A549 treated with GW870086 at 1 μM for 4 hours (cell line): ENCODE data around the gene GDPD4. TPM values are rescaled to one million over a fixed set of nuclear protein-coding genes. Genes with fewer than 3 reads are reported as not detected.

Experiments used
- total RNA-seq: library from RNA; stranded (reverse); fragments of 200-300 nt; extraction: Qiagen RNA extraction; gene quantifications from 5 replicates; pipeline ENCODE4 v1.2.3, GENCODE V29; 2022; ENCODE audit warnings: low read depth

The GDPD4 gene
- total RNA-seq: not detected in 5 replicates

GRCh38 chr11:77301510-77301909, at the start of gene GDPD4:
GDPD4 (minus strand) TSS chr11:77301686; CDS start chr11:77285137, 16,549 bp downstream.

Other genes starting within 250 kb of the GDPD4 start
- gene CAPN5, start 234.7 kb downstream of the GDPD4 start, total RNA-seq: 8.0 to 12.6 TPM (median 11.6 TPM) in 5 replicates
- gene OMP, start 198.8 kb downstream of the GDPD4 start, total RNA-seq: not detected in 5 replicates
- 1.2 to 1.5 TPM (median 1.3 TPM) in 5 replicates for gene MYO7A, start 173.4 kb downstream of the GDPD4 start, total RNA-seq
- 19.7 to 24.1 TPM (median 22.6 TPM) in 5 replicates for gene PAK1, start 172.4 kb upstream of the GDPD4 start, total RNA-seq